Muscle of leg (tissue), 11 donors: Measurements from ENCODE around the gene GRIP2. TPM values are rescaled to one million over a fixed set of nuclear protein-coding genes. Genes with fewer than 3 reads are reported as not detected.

ENCODE experiments used
- DNase-seq: peaks from one replicate; pipeline ENCODE4 v3.0.0; 2013
- H3K27ac ChIP-seq: one replicate; pipeline ENCODE4 v1.5.1; 2013; ENCODE audit warnings: mild to moderate bottlenecking, low read length, control low read depth
- H3K27me3 ChIP-seq: one replicate; pipeline ENCODE4 v1.6.1; 2013; ENCODE audit warnings: low read length; ENCODE audit not compliant: control insufficient read depth, insufficient read depth
- H3K36me3 ChIP-seq: one replicate; pipeline ENCODE4 v1.6.1; 2013; ENCODE audit warnings: low read length; ENCODE audit not compliant: control insufficient read depth, insufficient read depth
- H3K4me1 ChIP-seq: one replicate; pipeline ENCODE4 v1.6.1; 2013; ENCODE audit warnings: low read length; ENCODE audit not compliant: control insufficient read depth, insufficient read depth
- H3K4me3 ChIP-seq: one replicate; pipeline ENCODE4 v1.5.1; 2013; ENCODE audit warnings: low read length, control low read depth
- H3K9me3 ChIP-seq: replicated peaks from 2 replicates; pipeline ENCODE4 v1.6.1; 2013; ENCODE audit warnings: low read depth, low read length; ENCODE audit not compliant: control insufficient read depth
- WGBS: methylation state at CpG from one replicate; pipeline ENCODE4 v1.1.5; 2013; ENCODE audit warnings: missing lambda C conversion rate; ENCODE audit not compliant: insufficient coverage; 5-methylcytosine and 5-hydroxymethylcytosine counted together
- polyA plus RNA-seq, 8 donors: library from polyadenylated mRNA; unstranded; fragments of 120-200 nt; gene quantifications; one replicate each; pipeline versions ENCODE4 v1.2.1 to v1.2.3, GENCODE V29; 2013; ENCODE audit warnings: inconsistent platforms in 1 of 8, low replicate concordance in 1 of 8; ENCODE audit not compliant: insufficient read length in 8 of 8, insufficient read depth in 1 of 8
- total RNA-seq: library from RNA; stranded (reverse); fragments of 120-200 nt; gene quantifications from one replicate; pipeline ENCODE4 v1.2.4, GENCODE V29; 2013

Gene GRIP2
- total and polyA plus RNA-seq, 9 donors: 9.7 to 33.4 (median 19.2) TPM

- H3K36me3 ChIP-seq: peaks cover 4% of the 10 kb centered on the region
- no peak overlapping the region for H3K27ac ChIP-seq
- no peaks in the 10 kb centered on the region for H3K9me3 ChIP-seq
- no CpG with 5 or more reads among the region's 10 CpGs for WGBS
- no peaks in the 10 kb centered on the region for H3K27me3 ChIP-seq
- DNase-seq: no peak
- no peak overlapping the region for H3K4me3 ChIP-seq
- H3K4me1 ChIP-seq: peaks cover 13% of the 10 kb centered on the region
Observed at GRCh38 chr3:14471690-14472089, 68.5 kb downstream of the GRIP2 start.

- H3K36me3 ChIP-seq: peaks cover 4% of the 10 kb centered on the region
- no peaks in the 10 kb centered on the region for H3K27me3 ChIP-seq
- WGBS: 90% methylated on average over 2 of the region's 5 CpGs
- H3K4me3 ChIP-seq: no peak overlapping the region
- no peaks in the 10 kb centered on the region for H3K9me3 ChIP-seq
- no peak overlapping the region for H3K27ac ChIP-seq
- peaks cover 13% of the 10 kb centered on the region for H3K4me1 ChIP-seq
- DNase-seq: no peak
Observed at GRCh38 chr3:14471016-14471415, 69.1 kb downstream of the GRIP2 start.

DNA sequence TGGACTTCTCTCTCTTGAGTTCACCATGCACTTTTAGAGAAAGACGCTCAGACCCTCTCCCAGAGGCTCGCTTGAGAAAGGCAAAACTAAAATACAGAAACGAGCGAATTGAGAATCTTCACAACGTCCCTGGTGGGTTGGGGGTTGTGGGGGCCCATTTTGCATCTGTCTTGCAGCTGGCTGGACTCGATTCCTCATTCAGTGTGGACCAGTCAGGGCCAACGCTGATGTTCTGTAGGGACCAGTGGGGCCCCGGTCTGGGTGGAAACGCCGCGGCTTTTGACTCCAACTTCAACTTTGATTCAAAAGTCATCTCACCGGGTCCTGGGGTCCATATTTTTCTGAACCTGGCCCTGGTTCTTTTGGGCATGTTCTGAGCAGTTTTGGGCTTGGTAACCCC is 69.7 kb downstream of the GRIP2 start:
- 42% methylated on average over 6 of the region's 12 CpGs for WGBS
- Histone ChIP-seq H3K27ac (no peak overlapping the region), H3K4me1 (peaks cover 13% of the 10 kb centered on the region), H3K27me3 (no peaks in the 10 kb centered on the region), H3K36me3 (peaks cover 4% of the 10 kb centered on the region), H3K4me3 (no peak overlapping the region), H3K9me3 (no peaks in the 10 kb centered on the region)
- peak; percentile 54 for DNase-seq

GRCh38 chr3:14468621-14468981 is 71.5 kb downstream of the GRIP2 start:
- H3K27me3 ChIP-seq: peaks cover 7% of the 10 kb centered on the region
- no peak overlapping the region for H3K27ac ChIP-seq
- peaks cover 4% of the 10 kb centered on the region for H3K36me3 ChIP-seq
- DNase-seq: no peak
- H3K4me1 ChIP-seq: peaks cover 13% of the 10 kb centered on the region
- 86% methylated on average over 12 of the region's 13 CpGs for WGBS
- H3K9me3 ChIP-seq: no peaks in the 10 kb centered on the region
- H3K4me3 ChIP-seq: no peak overlapping the region

DNA sequence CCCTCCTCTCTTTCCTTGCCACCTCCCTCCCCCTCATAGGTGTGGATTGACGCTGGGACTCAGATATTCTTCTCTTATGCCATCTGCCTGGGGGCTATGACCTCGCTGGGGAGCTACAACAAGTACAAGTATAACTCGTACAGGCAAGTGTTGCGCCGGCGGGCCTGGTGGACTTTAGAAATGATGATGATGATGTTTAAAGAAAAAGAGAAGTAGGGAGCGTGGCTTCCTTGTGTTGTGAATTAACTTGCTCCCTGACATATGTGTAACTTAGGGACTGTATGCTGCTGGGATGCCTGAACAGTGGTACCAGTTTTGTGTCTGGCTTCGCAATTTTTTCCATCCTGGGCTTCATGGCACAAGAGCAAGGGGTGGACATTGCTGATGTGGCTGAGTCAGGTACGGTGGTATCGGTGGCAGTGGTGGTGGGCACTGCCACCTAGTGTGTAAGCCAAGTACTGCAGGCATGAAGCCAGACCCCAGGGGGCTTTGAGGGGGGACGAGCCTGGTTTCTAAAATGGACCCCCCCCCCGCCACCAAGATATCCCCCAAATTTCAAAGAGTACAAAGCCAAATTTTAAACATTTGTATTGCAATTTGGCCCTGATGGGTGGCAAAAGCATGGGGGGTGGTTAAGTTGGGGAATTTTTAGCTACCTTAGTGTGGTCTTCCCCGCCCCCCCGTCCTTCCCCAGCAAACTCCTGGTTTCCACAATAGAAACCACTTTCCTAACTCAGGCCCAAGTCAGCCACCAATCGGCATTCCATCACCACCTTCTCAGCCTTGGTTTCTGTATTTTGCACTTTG is 72.1 kb downstream of the GRIP2 start:
- 68% methylated on average over 10 of the region's 15 CpGs for WGBS
- no peak overlapping the region for H3K4me3 ChIP-seq
- peaks cover 4% of the 10 kb centered on the region for H3K36me3 ChIP-seq
- H3K4me1 ChIP-seq: peaks cover 13% of the 10 kb centered on the region
- DNase-seq: peak; percentile 65
- peaks cover 7% of the 10 kb centered on the region for H3K27me3 ChIP-seq
- H3K9me3 ChIP-seq: no peaks in the 10 kb centered on the region
- H3K27ac ChIP-seq: no peak overlapping the region

- Histone ChIP-seq H3K4me1 (peaks cover 11% of the 10 kb centered on the region), H3K27ac (no peak overlapping the region), H3K36me3 (no peaks in the 10 kb centered on the region), H3K4me3 (no peak overlapping the region), H3K27me3 (peaks cover 7% of the 10 kb centered on the region), H3K9me3 (no peaks in the 10 kb centered on the region)
- DNase-seq: no peak
- 95% methylated on average over 21 of the region's 23 CpGs for WGBS
Observed at GRCh38 chr3:14466179-14466903, 73.8 kb downstream of the GRIP2 start.

- Histone ChIP-seq H3K27me3 (peaks cover 7% of the 10 kb centered on the region), H3K36me3 (no peaks in the 10 kb centered on the region), H3K4me1 (peaks cover 10% of the 10 kb centered on the region), H3K27ac (no peak overlapping the region), H3K9me3 (no peaks in the 10 kb centered on the region), H3K4me3 (no peak overlapping the region)
- DNase-seq: no peak
- 86% methylated on average over 2 of the region's 3 CpGs for WGBS
Observed at GRCh38 chr3:14465425-14465824, 74.7 kb downstream of the GRIP2 start.

DNA sequence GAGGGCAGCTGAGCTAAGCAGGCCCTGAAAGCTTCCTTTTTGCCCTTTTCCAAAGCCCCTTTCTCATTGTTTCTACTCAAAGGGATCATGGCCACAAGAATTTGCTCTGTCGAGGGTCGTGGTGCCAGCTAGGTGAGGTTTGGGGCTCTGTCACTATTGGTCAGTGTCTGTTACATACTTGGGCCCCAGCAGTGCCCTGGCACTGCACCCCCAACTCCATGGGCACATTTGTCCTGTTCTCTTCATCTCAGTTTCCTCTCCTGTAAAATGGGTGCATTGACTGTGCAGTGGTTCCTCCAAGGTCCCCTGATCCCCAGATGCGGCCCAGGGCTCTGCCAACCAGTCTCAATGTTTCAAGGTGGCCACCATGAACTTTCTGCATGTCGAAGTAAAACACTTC is 75.6 kb downstream of the GRIP2 start:
- no peaks in the 10 kb centered on the region for H3K36me3 ChIP-seq
- WGBS: 97% methylated on average over 3 of the region's 4 CpGs

GRCh38 chr3:14464141-14464465 is 76.0 kb downstream of the GRIP2 start:
- WGBS: 92% methylated on average over 4 of the region's 5 CpGs
- no peak overlapping the region for H3K4me3 ChIP-seq
- H3K9me3 ChIP-seq: no peaks in the 10 kb centered on the region
- H3K27ac ChIP-seq: no peak overlapping the region
- H3K4me1 ChIP-seq: peaks cover 5% of the 10 kb centered on the region
- H3K36me3 ChIP-seq: no peaks in the 10 kb centered on the region
- no peak for DNase-seq
- H3K27me3 ChIP-seq: peaks cover 7% of the 10 kb centered on the region

More for the DNA sequence above, 75.6 kb downstream of the GRIP2 start:
- H3K27ac ChIP-seq: no peak overlapping the region
- H3K9me3 ChIP-seq: no peaks in the 10 kb centered on the region
- no peak for DNase-seq
- H3K4me1 ChIP-seq: peaks cover 6% of the 10 kb centered on the region
- peaks cover 7% of the 10 kb centered on the region for H3K27me3 ChIP-seq
- H3K4me3 ChIP-seq: no peak overlapping the region

GRCh38 chr3:14463330-14464140 is 76.6 kb downstream of the GRIP2 start:
- peaks cover 7% of the 10 kb centered on the region for H3K27me3 ChIP-seq
- no peaks in the 10 kb centered on the region for H3K36me3 ChIP-seq
- H3K4me3 ChIP-seq: no peak overlapping the region
- H3K9me3 ChIP-seq: no peaks in the 10 kb centered on the region
- no peak overlapping the region for H3K27ac ChIP-seq
- peaks cover 5% of the 10 kb centered on the region for H3K4me1 ChIP-seq
- DNase-seq: no peak
- WGBS: 81% methylated on average over 14 of the region's 26 CpGs
